ENCODE data around the gene P3H3. TPM values are rescaled to one million over a fixed set of nuclear protein-coding genes. Genes with fewer than 3 reads are reported as not detected.

P3H3 gene
- total RNA-seq, 2 donors from 2014 or later, result 25.7 to 28.8 TPM

GRCh38 chr12:6837370-6838060 is 9.3 kb downstream of the P3H3 start:
- Histone ChIP-seq H3K4me1 (replicated peaks) (no peaks in the 10 kb centered on the region), H3K27ac (no peak overlapping the region), H3K9me3 (no peaks in the 10 kb centered on the region), H3K4me3 (no peak overlapping the region), H3K27me3 (replicated peaks; ENCODE audit: insufficient read depth) (no peaks in the 10 kb centered on the region), H3K36me3 (peaks cover 0 to 4% of the 10 kb centered on the region in 2 donors)
- TF ChIP-seq CTCF (IDR thresholded peaks at IDR 0.05) (no peak), POLR2A (IDR thresholded peaks at IDR 0.05) (no peak), POLR2AphosphoS5 (IDR thresholded peaks at IDR 0.05) (no peak)
- 88% methylated on average over 25 of the region's 26 CpGs for WGBS
- DNase-seq (ENCODE audit: low spot score), result no peak
- intact Hi-C loops (cut with DNase I), result no loop called here

- Histone ChIP-seq H3K27ac (no peak overlapping the region), H3K4me1 (replicated peaks) (no peaks in the 10 kb centered on the region), H3K36me3 (peaks cover 0 to 4% of the 10 kb centered on the region in 2 donors), H3K27me3 (replicated peaks; ENCODE audit: insufficient read depth) (no peaks in the 10 kb centered on the region), H3K4me3 (no peak overlapping the region), H3K9me3 (no peaks in the 10 kb centered on the region)
- WGBS, result 92% methylated on average over 16 of the region's 16 CpGs
- no peak for DNase-seq (ENCODE audit: low spot score)
- TF ChIP-seq POLR2AphosphoS5 (IDR thresholded peaks at IDR 0.05) (no peak), POLR2A (IDR thresholded peaks at IDR 0.05) (no peak), CTCF (IDR thresholded peaks at IDR 0.05) (no peak)
- intact Hi-C loops (cut with DNase I), result no loop called here
Measured at GRCh38 chr12:6838854-6839253, 10.6 kb downstream of the P3H3 start.

- intact Hi-C loops (cut with DNase I), result no loop called here
- H3K27me3 ChIP-seq (replicated peaks; ENCODE audit: insufficient read depth), result no peaks in the 10 kb centered on the region
- no peak overlapping the region for H3K4me3 ChIP-seq
- DNase-seq (ENCODE audit: low spot score), result no peak
- TF ChIP-seq CTCF (IDR thresholded peaks at IDR 0.05) (no peak), POLR2A (IDR thresholded peaks at IDR 0.05) (no peak), POLR2AphosphoS5 (IDR thresholded peaks at IDR 0.05) (no peak)
- no peaks in the 10 kb centered on the region for H3K9me3 ChIP-seq
- no peaks in the 10 kb centered on the region for H3K36me3 ChIP-seq
- 68% methylated on average over 10 of the region's 10 CpGs for WGBS
- no peak overlapping the region for H3K27ac ChIP-seq
- H3K4me1 ChIP-seq (replicated peaks), result no peaks in the 10 kb centered on the region
Measured at GRCh38 chr12:6839482-6840201, 11.4 kb downstream of the P3H3 start.

GRCh38 chr12:6840330-6840729 is 12.1 kb downstream of the P3H3 start:
- no peak overlapping the region for H3K27ac ChIP-seq
- no peaks in the 10 kb centered on the region for H3K27me3 ChIP-seq (replicated peaks; ENCODE audit: insufficient read depth)
- H3K9me3 ChIP-seq, result no peaks in the 10 kb centered on the region
- H3K4me3 ChIP-seq, result no peak overlapping the region
- no peaks in the 10 kb centered on the region for H3K4me1 ChIP-seq (replicated peaks)
- intact Hi-C loops (cut with DNase I), result no loop called here
- TF ChIP-seq POLR2AphosphoS5 (IDR thresholded peaks at IDR 0.05) (no peak), CTCF (IDR thresholded peaks at IDR 0.05) (no peak)
- no peak for DNase-seq (ENCODE audit: low spot score)
- WGBS, result 75% methylated on average over 1 of the region's 1 CpG
- no peaks in the 10 kb centered on the region for H3K36me3 ChIP-seq
